MM.1S (cell line): Measurements from ENCODE around the gene B4GALT6.

Source experiments
- CTCF ChIP-seq: fragments of 300-600 bp; sonication (generic); IDR thresholded peaks from 2 replicates; pipeline ENCODE4 v1.5.1; 2016; ENCODE audit warnings: antibody characterized with exemption, low read length, mixed read lengths
- EZH2phosphoT487 ChIP-seq: fragments of 300-600 bp; sonication (generic); IDR thresholded peaks from 2 replicates; pipeline ENCODE4 v1.6.1; 2018; ENCODE audit warnings: antibody characterized with exemption, low read length

- TF ChIP-seq EZH2phosphoT487: no peak
- TF ChIP-seq CTCF: no peak
Measured at GRCh38 chr18:31603315-31603714, 81.1 kb downstream of the B4GALT6 start.
